Breast epithelium (tissue), 4 donors: ENCODE data around the gene GDF10. TPM values are rescaled to one million over a fixed set of nuclear protein-coding genes. Genes with fewer than 3 reads are reported as not detected.

Experiments used
- DNase-seq, 2 donors: peaks; one replicate each; pipeline ENCODE4 v3.0.0-alpha.2; 2019; ENCODE audit warnings: low spot score in 2 of 2
- H3K27ac ChIP-seq, 2 donors: fragments of 200-600 bp; sonication (generic) in 1 of 2; one replicate each; pipeline ENCODE4 v1.5.1; 2016 to 2019; ENCODE audit warnings: mild to moderate bottlenecking in 1 of 2
- H3K27me3 ChIP-seq, 2 donors: fragments of 200-600 bp; sonication (generic) in 1 of 2; one replicate each; pipeline versions ENCODE4 v1.5.1 to v1.6.0; 2017 to 2019; ENCODE audit warnings: control low read depth in 1 of 2, mild to moderate bottlenecking in 1 of 2
- H3K36me3 ChIP-seq: fragments of 200-600 bp; one replicate; pipeline ENCODE4 v1.5.1; 2019
- H3K4me1 ChIP-seq, 2 donors: fragments of 200-600 bp; sonication (generic); one replicate each; pipeline ENCODE4 v1.5.1; 2016 to 2019; ENCODE audit warnings: control low read depth in 1 of 2
- H3K4me3 ChIP-seq, 3 donors: fragments of 200-600 bp; sonication (generic); 1 replicate in 2 of 3; 2 replicates in 1 of 3; pipeline ENCODE4 v1.5.1; 2016 to 2019; ENCODE audit warnings: mild to moderate bottlenecking in 3 of 3, moderate library complexity in 2 of 3
- H3K9me3 ChIP-seq, 2 donors: fragments of 200-600 bp; sonication (generic) in 1 of 2; one replicate each; pipeline ENCODE4 v1.5.1; 2016 to 2019; ENCODE audit warnings: control low read depth in 1 of 2
- POLR2A ChIP-seq: fragments of 450-650 bp; IDR thresholded peaks from one replicate; pipeline ENCODE4 v1.6.1; 2016; ENCODE audit warnings: antibody characterized with exemption, mild to moderate bottlenecking, moderate library complexity
- POLR2AphosphoS5 ChIP-seq, 3 donors: sonication (generic); formaldehyde crosslinking; IDR thresholded peaks; one replicate each; pipeline ENCODE4 v1.6.1; 2017; ENCODE audit warnings: antibody characterized with exemption in 3 of 3
- intact Hi-C: fragments of 100-400 bp; cut with DNase I; formaldehyde crosslinking; loops from one replicate; pipeline ENCODE4 v1.15.1; 2023; ENCODE audit warnings: low total_unique reads
- total RNA-seq, 3 donors: library from RNA; depleted of rRNA; stranded (reverse); fragments of >200 nt; gene quantifications; one replicate each; pipeline ENCODE4 v1.1.0, GENCODE V29; 2016
- TF ChIP-seq, protein P1 (sequence below), 3 donors: fragments of 450-650 bp; IDR thresholded peaks; one replicate each; pipeline ENCODE4 v1.5.1; 2016 to 2017; ENCODE audit warnings: antibody characterized with exemption in 3 of 3, mild to moderate bottlenecking in 3 of 3, moderate library complexity in 3 of 3

Gene GDF10
- total RNA-seq, 3 donors from 2014 or later, result 2.0 to 12.3 (median 2.0) TPM

DNA sequence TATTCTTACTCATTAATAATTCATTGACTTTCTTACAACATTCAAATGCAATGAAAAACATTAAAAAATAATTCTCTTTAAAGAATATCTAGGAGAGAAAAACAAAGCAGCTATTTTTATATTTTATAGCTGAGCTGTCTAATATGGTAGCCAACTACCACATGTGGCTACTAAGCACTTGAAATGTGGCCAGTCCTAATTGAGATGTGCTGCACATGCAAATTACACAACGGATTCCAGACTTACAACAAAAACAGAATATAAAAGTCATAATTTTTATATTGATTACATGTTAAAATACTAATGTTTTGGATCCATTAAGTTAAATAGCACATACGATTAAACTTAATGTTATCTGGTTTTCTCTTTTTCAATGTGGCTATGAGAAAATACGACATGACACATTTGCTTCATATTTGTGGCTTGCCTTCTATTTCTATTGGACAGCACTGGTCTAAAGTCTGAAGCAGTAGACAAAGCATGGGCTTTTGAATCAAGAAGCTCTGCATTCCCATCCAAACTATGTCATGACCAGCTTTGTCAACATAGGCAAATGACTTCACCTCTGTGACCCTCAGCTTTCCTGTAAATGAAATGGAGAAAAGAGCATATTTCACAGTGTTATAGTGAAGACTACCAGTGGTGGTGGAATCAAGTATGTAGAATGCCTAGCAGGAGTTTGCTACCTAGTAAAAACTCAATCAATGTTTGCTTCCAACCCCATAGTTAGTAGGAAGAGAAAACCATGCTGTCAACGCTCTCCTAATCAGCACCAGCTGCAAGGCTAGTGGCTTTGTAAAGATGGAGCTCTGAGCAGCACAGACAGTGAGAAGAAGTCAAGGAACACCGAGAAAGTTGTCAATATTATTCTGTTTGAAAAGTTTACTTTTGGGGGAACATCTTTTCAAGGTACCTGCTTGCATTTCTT, 37.1 kb upstream of the GDF10 start:
- no peak for DNase-seq
- Histone ChIP-seq H3K4me3 (no peak overlapping the region), H3K36me3 (no peaks in the 10 kb centered on the region), H3K9me3 (no peaks in the 10 kb centered on the region), H3K27me3 (no peaks in the 10 kb centered on the region), H3K4me1 (no peaks in the 10 kb centered on the region), H3K27ac (no peak overlapping the region)
- intact Hi-C loops, result no loop called here
- no peak for TF ChIP-seq POLR2AphosphoS5 (IDR thresholded peaks at IDR 0.05)
- TF ChIP-seq, protein P1, sequence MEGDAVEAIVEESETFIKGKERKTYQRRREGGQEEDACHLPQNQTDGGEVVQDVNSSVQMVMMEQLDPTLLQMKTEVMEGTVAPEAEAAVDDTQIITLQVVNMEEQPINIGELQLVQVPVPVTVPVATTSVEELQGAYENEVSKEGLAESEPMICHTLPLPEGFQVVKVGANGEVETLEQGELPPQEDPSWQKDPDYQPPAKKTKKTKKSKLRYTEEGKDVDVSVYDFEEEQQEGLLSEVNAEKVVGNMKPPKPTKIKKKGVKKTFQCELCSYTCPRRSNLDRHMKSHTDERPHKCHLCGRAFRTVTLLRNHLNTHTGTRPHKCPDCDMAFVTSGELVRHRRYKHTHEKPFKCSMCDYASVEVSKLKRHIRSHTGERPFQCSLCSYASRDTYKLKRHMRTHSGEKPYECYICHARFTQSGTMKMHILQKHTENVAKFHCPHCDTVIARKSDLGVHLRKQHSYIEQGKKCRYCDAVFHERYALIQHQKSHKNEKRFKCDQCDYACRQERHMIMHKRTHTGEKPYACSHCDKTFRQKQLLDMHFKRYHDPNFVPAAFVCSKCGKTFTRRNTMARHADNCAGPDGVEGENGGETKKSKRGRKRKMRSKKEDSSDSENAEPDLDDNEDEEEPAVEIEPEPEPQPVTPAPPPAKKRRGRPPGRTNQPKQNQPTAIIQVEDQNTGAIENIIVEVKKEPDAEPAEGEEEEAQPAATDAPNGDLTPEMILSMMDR (IDR thresholded peaks at IDR 0.05), result no peak
- TF ChIP-seq POLR2A, result no peak

DNA sequence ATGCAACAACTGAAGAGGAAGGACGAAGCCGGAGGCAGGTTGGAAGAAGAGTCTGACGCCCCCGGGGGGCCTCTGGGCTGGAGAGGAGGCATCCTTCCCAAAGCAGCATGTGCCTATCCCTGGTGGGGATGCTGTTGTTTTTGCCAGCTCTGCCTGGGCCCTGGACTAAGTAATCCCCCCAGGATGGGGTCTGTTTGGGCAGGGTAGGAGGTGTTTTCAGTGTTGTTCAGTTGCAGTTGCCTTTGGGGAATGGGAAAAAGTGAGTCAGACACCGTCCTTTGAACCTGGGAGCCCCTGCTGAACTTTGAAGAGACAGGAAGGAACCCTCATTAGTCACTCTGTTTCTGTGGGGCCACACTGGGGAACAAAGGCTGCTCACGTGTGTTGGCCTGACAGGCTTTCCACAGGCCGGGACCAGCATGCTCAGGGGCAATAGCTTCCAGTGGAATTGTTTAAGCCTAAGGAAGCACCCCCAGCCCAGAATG, 35.2 kb upstream of the GDF10 start:
- H3K4me1 ChIP-seq, result no peaks in the 10 kb centered on the region
- no peaks in the 10 kb centered on the region for H3K27me3 ChIP-seq
- TF ChIP-seq POLR2A, result no peak
- no peak for TF ChIP-seq POLR2AphosphoS5 (IDR thresholded peaks at IDR 0.05)
- TF ChIP-seq, protein P1 (IDR thresholded peaks at IDR 0.05), result no peak
- no peak overlapping the region for H3K4me3 ChIP-seq
- H3K36me3 ChIP-seq, result no peaks in the 10 kb centered on the region
- intact Hi-C loops, result no loop called here
- DNase-seq, result no peak
- no peak overlapping the region for H3K27ac ChIP-seq
- H3K9me3 ChIP-seq, result no peaks in the 10 kb centered on the region

DNA sequence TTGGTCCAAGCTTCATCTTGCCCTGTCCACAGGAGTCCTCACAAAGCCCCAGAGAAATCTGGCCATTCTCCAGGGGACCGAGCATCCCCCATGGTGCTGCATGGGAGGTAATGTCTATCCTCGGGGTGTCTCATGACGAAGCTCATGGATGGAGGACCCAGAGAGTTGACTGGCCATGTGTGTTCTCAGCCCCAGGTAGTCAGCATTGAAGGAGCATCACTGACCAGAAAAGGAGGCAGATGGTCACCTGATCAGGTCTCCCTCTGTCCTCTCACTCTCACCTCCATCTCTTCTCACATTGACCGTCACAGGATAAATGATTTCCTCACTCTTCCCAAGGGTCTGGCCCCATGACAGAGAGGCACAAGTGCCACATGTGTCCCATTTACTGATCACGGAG, 33.4 kb upstream of the GDF10 start:
- Histone ChIP-seq H3K27ac (no peak overlapping the region), H3K9me3 (no peaks in the 10 kb centered on the region), H3K4me1 (no peaks in the 10 kb centered on the region), H3K4me3 (no peak overlapping the region), H3K27me3 (no peaks in the 10 kb centered on the region), H3K36me3 (no peaks in the 10 kb centered on the region)
- intact Hi-C loops, result no loop called here
- TF ChIP-seq POLR2A (no peak), POLR2AphosphoS5 (IDR thresholded peaks at IDR 0.05) (no peak)
- TF ChIP-seq, protein P1 (IDR thresholded peaks at IDR 0.05), result no peak
- peak in 1 of 2 donors; percentile 8 for DNase-seq

DNA sequence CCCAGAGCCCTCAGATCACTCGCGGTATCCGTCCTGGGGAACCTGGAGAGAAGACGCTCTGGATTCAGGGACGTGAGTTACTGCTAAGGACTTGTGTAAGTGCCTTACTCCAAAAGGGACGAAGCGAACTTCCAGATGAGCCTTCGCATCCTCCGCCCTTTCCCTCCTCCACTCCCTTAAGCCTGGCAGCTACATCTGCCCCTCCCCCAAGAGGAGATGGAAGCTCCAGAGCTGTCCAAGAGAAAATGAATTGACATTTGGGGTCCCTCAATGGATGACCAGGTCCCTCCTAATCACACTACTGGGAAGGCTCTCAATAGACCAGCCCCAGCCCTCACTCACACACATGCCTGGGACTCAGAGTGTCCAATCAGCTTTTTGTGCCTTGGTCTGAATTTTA, 31.3 kb upstream of the GDF10 start:
- Histone ChIP-seq H3K9me3 (peaks cover 0 to 4% of the 10 kb centered on the region in 2 donors), H3K27me3 (no peaks in the 10 kb centered on the region), H3K27ac (no peak overlapping the region), H3K36me3 (no peaks in the 10 kb centered on the region), H3K4me3 (no peak overlapping the region), H3K4me1 (no peaks in the 10 kb centered on the region)
- DNase-seq, result no peak
- intact Hi-C loops, result no loop called here
- TF ChIP-seq, protein P1 (IDR thresholded peaks at IDR 0.05), result no peak
- TF ChIP-seq POLR2AphosphoS5 (IDR thresholded peaks at IDR 0.05), result no peak
- no peak for TF ChIP-seq POLR2A

DNA sequence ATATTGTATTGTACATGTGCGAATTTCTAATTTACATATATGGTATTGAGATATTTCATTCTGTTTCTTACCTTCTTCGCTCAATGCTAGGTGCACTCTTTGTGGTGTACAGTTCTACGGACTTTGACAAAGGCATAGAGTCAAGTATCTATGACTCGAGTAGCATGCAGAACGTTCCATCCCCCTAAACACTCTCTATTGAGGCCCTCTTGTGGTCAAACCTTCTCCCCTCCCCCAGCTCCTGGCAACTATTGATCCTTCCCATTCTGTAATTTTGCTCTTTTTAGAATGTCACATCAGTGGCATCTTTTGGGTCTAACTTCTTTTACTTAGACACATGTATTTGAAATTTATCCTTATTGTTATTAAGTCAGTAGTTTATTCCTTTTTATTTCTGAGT, 30.7 kb upstream of the GDF10 start:
- Histone ChIP-seq H3K9me3 (peaks cover 0 to 4% of the 10 kb centered on the region in 2 donors), H3K4me3 (no peak overlapping the region), H3K4me1 (no peaks in the 10 kb centered on the region), H3K27ac (no peak overlapping the region), H3K27me3 (no peaks in the 10 kb centered on the region), H3K36me3 (no peaks in the 10 kb centered on the region)
- TF ChIP-seq POLR2A, result no peak
- intact Hi-C loops, result no loop called here
- DNase-seq, result no peak
